Measurements from ENCODE around the gene LAMP2.

LAMP2 gene

GRCh38 chrX:120379937-120380681 lies 89.0 kb downstream of the LAMP2 start:
- Histone ChIP-seq H3K9me3 (ENCODE audit: low read length) (no peaks in the 10 kb centered on the region), H3K4me2 (ENCODE audit: low read length) (no peak overlapping the region)

GRCh38 chrX:120378570-120378969 lies 90.5 kb downstream of the LAMP2 start:
- H3K36me3 ChIP-seq (ENCODE audit: insufficient read depth, low read length) = no peaks in the 10 kb centered on the region
- no peaks in the 10 kb centered on the region for H3K9me3 ChIP-seq (ENCODE audit: low read length)
- no peaks in the 10 kb centered on the region for H4K20me1 ChIP-seq (ENCODE audit: insufficient read depth, low read length)
- H3K27ac ChIP-seq (ENCODE audit: low read depth, low read length, poor library complexity, severe bottlenecking) = no peak overlapping the region
- H3K9me2 ChIP-seq (ENCODE audit: low read depth, low read length) = no peaks in the 10 kb centered on the region
- TF ChIP-seq EZH2 (IDR thresholded peaks at IDR 0.05; ENCODE audit: borderline replicate concordance, low read length) (no peak), CTCF (IDR thresholded peaks at IDR 0.05; ENCODE audit: low read length) (no peak)
- H3K4me2 ChIP-seq (ENCODE audit: low read length) = no peak overlapping the region
- no peaks in the 10 kb centered on the region for H3F3A ChIP-seq (ENCODE audit: insufficient read depth, low read length)
- H3K4me1 ChIP-seq (ENCODE audit: insufficient read depth, low read length, severe bottlenecking) = no peaks in the 10 kb centered on the region
- H3K79me2 ChIP-seq (ENCODE audit: insufficient read depth, low read length) = no peaks in the 10 kb centered on the region
- no peak overlapping the region for H3K4me3 ChIP-seq (ENCODE audit: low read depth, low read length, poor library complexity, severe bottlenecking)
- no peak overlapping the region for H3K9ac ChIP-seq (ENCODE audit: low read length)
- no peak overlapping the region for H2AFZ ChIP-seq (ENCODE audit: low read length)
- no peaks in the 10 kb centered on the region for H3K27me3 ChIP-seq (ENCODE audit: insufficient read depth, low read length)

More at GRCh38 chrX:120379937-120380681, 89.0 kb downstream of the LAMP2 start:
- no peaks in the 10 kb centered on the region for H3K79me2 ChIP-seq (ENCODE audit: insufficient read depth, low read length)
- H3K9me2 ChIP-seq (ENCODE audit: low read depth, low read length) = no peaks in the 10 kb centered on the region
- H4K20me1 ChIP-seq (ENCODE audit: insufficient read depth, low read length) = no peaks in the 10 kb centered on the region
- no peak overlapping the region for H2AFZ ChIP-seq (ENCODE audit: low read length)
- no peaks in the 10 kb centered on the region for H3K27me3 ChIP-seq (ENCODE audit: insufficient read depth, low read length)
- no peak overlapping the region for H3K9ac ChIP-seq (ENCODE audit: low read length)
- no peaks in the 10 kb centered on the region for H3F3A ChIP-seq (ENCODE audit: insufficient read depth, low read length)
- H3K27ac ChIP-seq (ENCODE audit: low read depth, low read length, poor library complexity, severe bottlenecking) = no peak overlapping the region
- no peak overlapping the region for H3K4me3 ChIP-seq (ENCODE audit: low read depth, low read length, poor library complexity, severe bottlenecking)
- no peaks in the 10 kb centered on the region for H3K36me3 ChIP-seq (ENCODE audit: insufficient read depth, low read length)
- no peak for TF ChIP-seq CTCF (IDR thresholded peaks at IDR 0.05; ENCODE audit: low read length)
- TF ChIP-seq EZH2 (IDR thresholded peaks at IDR 0.05; ENCODE audit: borderline replicate concordance, low read length) = no peak
- H3K4me1 ChIP-seq (ENCODE audit: insufficient read depth, low read length, severe bottlenecking) = no peaks in the 10 kb centered on the region

All from OCI-LY1 (cell line).